ENCODE measurements around the gene VPS39.
A peak's percentile ranks its signal among the peaks of the same experiment; 100 is the strongest.
"Not testable (repeated sequence)": the region's sequence is repeated elsewhere in the genome, so short reads cannot be mapped to it uniquely, and the experiment has no call there.

The VPS39 gene

GRCh38 chr15:42207674-42208579, at the start of gene VPS39:
VPS39 (minus strand) TSS chr15:42208304; CDS start chr15:42208153, 151 bp downstream.
- DNase-seq (ENCODE audit: low spot score): peak; percentile 68

GRCh38 chr15:42253300-42253699, 45.2 kb upstream of the VPS39 start:
- DNase-seq (ENCODE audit: low spot score): no peak

- DNase-seq (ENCODE audit: low spot score): no peak
Measured at GRCh38 chr15:42240823-42241222, 32.7 kb upstream of the VPS39 start.

GRCh38 chr15:42239528-42240182, 31.6 kb upstream of the VPS39 start:
- no peak for DNase-seq (ENCODE audit: low spot score)

GRCh38 chr15:42233107-42233506, 25.0 kb upstream of the VPS39 start:
- no peak for DNase-seq (ENCODE audit: low spot score)

- no peak for DNase-seq (ENCODE audit: low spot score)
Measured at GRCh38 chr15:42232606-42233005, 24.5 kb upstream of the VPS39 start.

GRCh38 chr15:42231088-42231487, 23.0 kb upstream of the VPS39 start:
- DNase-seq (ENCODE audit: low spot score): no peak

GRCh38 chr15:42228981-42229380, 20.9 kb upstream of the VPS39 start:
- DNase-seq (ENCODE audit: low spot score): not testable (repeated sequence)

- DNase-seq (ENCODE audit: low spot score): peak; percentile 7
Measured at GRCh38 chr15:42228036-42228435, 19.9 kb upstream of the VPS39 start.

GRCh38 chr15:42226648-42227047, 18.5 kb upstream of the VPS39 start:
- DNase-seq (ENCODE audit: low spot score): no peak

GRCh38 chr15:42220216-42220615, 12.1 kb upstream of the VPS39 start:
- no peak for DNase-seq (ENCODE audit: low spot score)

GRCh38 chr15:42218953-42219592, 11.0 kb upstream of the VPS39 start:
- no peak for DNase-seq (ENCODE audit: low spot score)

GRCh38 chr15:42217568-42217967, 9.5 kb upstream of the VPS39 start:
- DNase-seq (ENCODE audit: low spot score): no peak

GRCh38 chr15:42215913-42216829, 8.1 kb upstream of the VPS39 start:
- no peak for DNase-seq (ENCODE audit: low spot score)

- DNase-seq (ENCODE audit: low spot score): no peak
Measured at GRCh38 chr15:42214600-42214999, 6.5 kb upstream of the VPS39 start.

- DNase-seq (ENCODE audit: low spot score): no peak
Measured at GRCh38 chr15:42213511-42213910, 5.4 kb upstream of the VPS39 start.

GRCh38 chr15:42210696-42211095, 2.6 kb upstream of the VPS39 start:
- DNase-seq (ENCODE audit: low spot score): no peak

- no peak for DNase-seq (ENCODE audit: low spot score)
Measured at GRCh38 chr15:42206406-42206805, 1.7 kb downstream of the VPS39 start.

- no peak for DNase-seq (ENCODE audit: low spot score)
Measured at GRCh38 chr15:42203891-42204290, 4.2 kb downstream of the VPS39 start.

GRCh38 chr15:42202653-42203052, 5.5 kb downstream of the VPS39 start:
- no peak for DNase-seq (ENCODE audit: low spot score)

GRCh38 chr15:42201801-42202200, 6.3 kb downstream of the VPS39 start:
- no peak for DNase-seq (ENCODE audit: low spot score)

- no peak for DNase-seq (ENCODE audit: low spot score)
Measured at GRCh38 chr15:42199126-42199525, 9.0 kb downstream of the VPS39 start.
